ENCODE results near the gene GTSF1L.

GTSF1L gene

GRCh38 chr20:43726811-43727338 is at the start of gene GTSF1L:
GTSF1L (minus strand) TSS chr20:43727002; CDS start chr20:43726694, 308 bp downstream.
- Histone ChIP-seq H3K4me1 (ENCODE audit: control insufficient read depth, insufficient read depth, low read length) (no peaks in the 10 kb centered on the region; the same call in 1 of the 2 replicates), H3K27me3 (ENCODE audit: control insufficient read depth, insufficient read depth, low read length) (no peaks in the 10 kb centered on the region), H3K9me3 (ENCODE audit: control insufficient read depth, insufficient read depth, low read length) (no peaks in the 10 kb centered on the region), H3K27ac (ENCODE audit: low read length) (no peak within 1 kb of the TSS), H3K36me3 (ENCODE audit: control insufficient read depth, insufficient read depth, low read length) (no peaks in the 10 kb centered on the region), H3K4me3 (ENCODE audit: low read length) (no peak within 1 kb of the TSS)
- WGBS (ENCODE audit: insufficient coverage, insufficient read length) = no CpG with 5 or more reads among the region's 11 CpGs
- no peak for DNase-seq (ENCODE audit: low read depth, low spot score)

- H3K27ac ChIP-seq (ENCODE audit: low read length) = no peak overlapping the region
- no peaks in the 10 kb centered on the region for H3K9me3 ChIP-seq (ENCODE audit: control insufficient read depth, insufficient read depth, low read length)
- no peak for DNase-seq (ENCODE audit: low read depth, low spot score)
- no peaks in the 10 kb centered on the region for H3K4me1 ChIP-seq (ENCODE audit: control insufficient read depth, insufficient read depth, low read length)
- no peak overlapping the region for H3K4me3 ChIP-seq (ENCODE audit: low read length)
- no peaks in the 10 kb centered on the region for H3K27me3 ChIP-seq (ENCODE audit: control insufficient read depth, insufficient read depth, low read length)
- no peaks in the 10 kb centered on the region for H3K36me3 ChIP-seq (ENCODE audit: control insufficient read depth, insufficient read depth, low read length)
- WGBS (ENCODE audit: insufficient coverage, insufficient read length) = no CpG with 5 or more reads among the region's 10 CpGs
These were observed 48.0 kb upstream of the GTSF1L start for GRCh38 chr20:43774754-43775153.

DNA sequence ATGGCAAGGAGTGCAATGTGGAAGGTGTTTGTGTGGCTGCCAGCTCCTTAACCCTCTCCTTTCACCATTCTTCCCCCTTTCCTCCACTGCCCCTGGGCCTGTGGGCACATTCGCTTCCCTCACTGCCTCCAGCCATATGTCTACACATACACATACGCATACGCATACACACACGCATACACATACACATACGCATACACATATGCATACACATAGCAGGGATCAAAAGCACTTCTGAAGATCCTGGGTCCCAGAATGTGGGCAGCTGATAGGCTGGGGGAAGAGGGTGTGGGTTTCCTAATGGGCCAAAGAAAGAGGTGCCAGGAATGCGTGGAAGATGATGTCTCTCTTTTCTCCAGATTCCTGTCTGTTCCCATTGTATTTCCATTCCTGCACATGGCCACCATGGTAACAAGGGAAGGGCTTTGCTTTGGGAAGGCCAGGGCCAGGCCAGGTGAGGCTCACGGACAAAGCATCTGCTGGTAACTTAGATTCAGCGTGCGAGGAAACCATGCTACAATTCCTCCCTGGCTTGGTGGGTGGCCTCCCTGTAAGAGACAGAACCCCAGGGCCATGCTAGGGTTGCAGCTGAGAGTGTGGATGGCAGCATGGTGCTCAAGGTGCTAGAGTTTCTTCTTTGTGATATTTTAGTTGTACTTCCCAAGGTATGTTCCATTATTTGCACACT is 44.8 kb upstream of the GTSF1L start:
- Histone ChIP-seq H3K36me3 (ENCODE audit: control insufficient read depth, insufficient read depth, low read length) (no peaks in the 10 kb centered on the region), H3K4me1 (ENCODE audit: control insufficient read depth, insufficient read depth, low read length) (no peaks in the 10 kb centered on the region), H3K27me3 (ENCODE audit: control insufficient read depth, insufficient read depth, low read length) (no peaks in the 10 kb centered on the region), H3K27ac (ENCODE audit: low read length) (no peak overlapping the region), H3K9me3 (ENCODE audit: control insufficient read depth, insufficient read depth, low read length) (no peaks in the 10 kb centered on the region), H3K4me3 (ENCODE audit: low read length) (no peak overlapping the region)
- no peak for DNase-seq (ENCODE audit: low read depth, low spot score)
- no CpG with 5 or more reads among the region's 9 CpGs for WGBS (ENCODE audit: insufficient coverage, insufficient read length)

- Histone ChIP-seq H3K27ac (ENCODE audit: low read length) (no peak overlapping the region), H3K4me3 (ENCODE audit: low read length) (no peak overlapping the region), H3K36me3 (ENCODE audit: control insufficient read depth, insufficient read depth, low read length) (no peaks in the 10 kb centered on the region), H3K9me3 (ENCODE audit: control insufficient read depth, insufficient read depth, low read length) (no peaks in the 10 kb centered on the region), H3K4me1 (ENCODE audit: control insufficient read depth, insufficient read depth, low read length) (no peaks in the 10 kb centered on the region), H3K27me3 (ENCODE audit: control insufficient read depth, insufficient read depth, low read length) (no peaks in the 10 kb centered on the region)
- no CpG with 5 or more reads among the region's 3 CpGs for WGBS (ENCODE audit: insufficient coverage, insufficient read length)
- no peak for DNase-seq (ENCODE audit: low read depth, low spot score)
These were observed 43.5 kb upstream of the GTSF1L start for GRCh38 chr20:43770342-43770741.

- no peaks in the 10 kb centered on the region for H3K4me1 ChIP-seq (ENCODE audit: control insufficient read depth, insufficient read depth, low read length)
- no CpG with 5 or more reads among the region's 5 CpGs for whole genome bisulfite sequencing (ENCODE audit: insufficient coverage, insufficient read length)
- no peak overlapping the region for H3K4me3 ChIP-seq (ENCODE audit: low read length)
- no peak for DNase-seq (ENCODE audit: low read depth, low spot score)
- H3K9me3 ChIP-seq (ENCODE audit: control insufficient read depth, insufficient read depth, low read length) = no peaks in the 10 kb centered on the region
- no peak overlapping the region for H3K27ac ChIP-seq (ENCODE audit: low read length)
- no peaks in the 10 kb centered on the region for H3K36me3 ChIP-seq (ENCODE audit: control insufficient read depth, insufficient read depth, low read length)
- no peaks in the 10 kb centered on the region for H3K27me3 ChIP-seq (ENCODE audit: control insufficient read depth, insufficient read depth, low read length)
These were observed 41.1 kb upstream of the GTSF1L start for GRCh38 chr20:43767686-43768474.

DNA sequence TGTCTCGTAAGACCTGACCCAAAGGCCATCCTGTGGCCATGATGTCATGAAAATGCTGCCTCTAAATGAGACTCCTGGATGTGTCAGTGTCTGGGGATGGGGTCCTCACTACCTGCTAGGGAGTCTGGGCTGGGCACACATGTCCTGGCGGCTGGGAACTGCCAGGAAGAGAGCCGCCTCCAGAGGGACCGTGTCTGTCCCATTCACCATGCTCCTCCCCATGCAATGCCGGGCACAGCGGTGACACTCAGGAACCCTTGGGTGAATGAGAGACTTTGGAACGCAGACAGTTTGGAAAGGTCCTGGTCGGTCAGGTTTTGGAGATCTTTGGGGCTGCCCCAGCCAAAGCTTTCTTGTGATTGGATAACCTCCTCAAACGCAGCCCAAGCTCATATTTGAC is 40.1 kb upstream of the GTSF1L start:
- Histone ChIP-seq H3K4me1 (ENCODE audit: control insufficient read depth, insufficient read depth, low read length) (no peaks in the 10 kb centered on the region), H3K4me3 (ENCODE audit: low read length) (no peak overlapping the region), H3K36me3 (ENCODE audit: control insufficient read depth, insufficient read depth, low read length) (no peaks in the 10 kb centered on the region), H3K27ac (ENCODE audit: low read length) (no peak overlapping the region), H3K27me3 (ENCODE audit: control insufficient read depth, insufficient read depth, low read length) (no peaks in the 10 kb centered on the region), H3K9me3 (ENCODE audit: control insufficient read depth, insufficient read depth, low read length) (no peaks in the 10 kb centered on the region)
- WGBS (ENCODE audit: insufficient coverage, insufficient read length) = no CpG with 5 or more reads among the region's 9 CpGs
- no peak for DNase-seq (ENCODE audit: low read depth, low spot score)

- DNase-seq (ENCODE audit: low read depth, low spot score) = no peak
- H3K9me3 ChIP-seq (ENCODE audit: control insufficient read depth, insufficient read depth, low read length) = no peaks in the 10 kb centered on the region
- no peaks in the 10 kb centered on the region for H3K27me3 ChIP-seq (ENCODE audit: control insufficient read depth, insufficient read depth, low read length)
- H3K4me3 ChIP-seq (ENCODE audit: low read length) = no peak overlapping the region
- no CpG with 5 or more reads among the region's 6 CpGs for WGBS (ENCODE audit: insufficient coverage, insufficient read length)
- no peak overlapping the region for H3K27ac ChIP-seq (ENCODE audit: low read length)
- H3K4me1 ChIP-seq (ENCODE audit: control insufficient read depth, insufficient read depth, low read length) = no peaks in the 10 kb centered on the region
- H3K36me3 ChIP-seq (ENCODE audit: control insufficient read depth, insufficient read depth, low read length) = no peaks in the 10 kb centered on the region
These were observed 39.6 kb upstream of the GTSF1L start for GRCh38 chr20:43766385-43766784.

GRCh38 chr20:43765916-43766315 is 39.1 kb upstream of the GTSF1L start:
- WGBS (ENCODE audit: insufficient coverage, insufficient read length) = no CpG with 5 or more reads among the region's 7 CpGs

GRCh38 chr20:43762911-43763310 is 36.1 kb upstream of the GTSF1L start:
- H3K4me3 ChIP-seq (ENCODE audit: low read length) = no peak overlapping the region
- H3K9me3 ChIP-seq (ENCODE audit: control insufficient read depth, insufficient read depth, low read length) = no peaks in the 10 kb centered on the region
- H3K36me3 ChIP-seq (ENCODE audit: control insufficient read depth, insufficient read depth, low read length) = no peaks in the 10 kb centered on the region
- no CpG with 5 or more reads among the region's 7 CpGs for WGBS (ENCODE audit: insufficient coverage, insufficient read length)
- no peak overlapping the region for H3K27ac ChIP-seq (ENCODE audit: low read length)
- H3K27me3 ChIP-seq (ENCODE audit: control insufficient read depth, insufficient read depth, low read length) = no peaks in the 10 kb centered on the region
- H3K4me1 ChIP-seq (ENCODE audit: control insufficient read depth, insufficient read depth, low read length) = no peaks in the 10 kb centered on the region
- no peak for DNase-seq (ENCODE audit: low read depth, low spot score)

More at GRCh38 chr20:43765916-43766315, 39.1 kb upstream of the GTSF1L start:
- Histone ChIP-seq H3K4me3 (ENCODE audit: low read length) (no peak overlapping the region), H3K36me3 (ENCODE audit: control insufficient read depth, insufficient read depth, low read length) (no peaks in the 10 kb centered on the region), H3K9me3 (ENCODE audit: control insufficient read depth, insufficient read depth, low read length) (no peaks in the 10 kb centered on the region), H3K4me1 (ENCODE audit: control insufficient read depth, insufficient read depth, low read length) (no peaks in the 10 kb centered on the region), H3K27me3 (ENCODE audit: control insufficient read depth, insufficient read depth, low read length) (no peaks in the 10 kb centered on the region), H3K27ac (ENCODE audit: low read length) (no peak overlapping the region)
- DNase-seq (ENCODE audit: low read depth, low spot score) = no peak

DNA sequence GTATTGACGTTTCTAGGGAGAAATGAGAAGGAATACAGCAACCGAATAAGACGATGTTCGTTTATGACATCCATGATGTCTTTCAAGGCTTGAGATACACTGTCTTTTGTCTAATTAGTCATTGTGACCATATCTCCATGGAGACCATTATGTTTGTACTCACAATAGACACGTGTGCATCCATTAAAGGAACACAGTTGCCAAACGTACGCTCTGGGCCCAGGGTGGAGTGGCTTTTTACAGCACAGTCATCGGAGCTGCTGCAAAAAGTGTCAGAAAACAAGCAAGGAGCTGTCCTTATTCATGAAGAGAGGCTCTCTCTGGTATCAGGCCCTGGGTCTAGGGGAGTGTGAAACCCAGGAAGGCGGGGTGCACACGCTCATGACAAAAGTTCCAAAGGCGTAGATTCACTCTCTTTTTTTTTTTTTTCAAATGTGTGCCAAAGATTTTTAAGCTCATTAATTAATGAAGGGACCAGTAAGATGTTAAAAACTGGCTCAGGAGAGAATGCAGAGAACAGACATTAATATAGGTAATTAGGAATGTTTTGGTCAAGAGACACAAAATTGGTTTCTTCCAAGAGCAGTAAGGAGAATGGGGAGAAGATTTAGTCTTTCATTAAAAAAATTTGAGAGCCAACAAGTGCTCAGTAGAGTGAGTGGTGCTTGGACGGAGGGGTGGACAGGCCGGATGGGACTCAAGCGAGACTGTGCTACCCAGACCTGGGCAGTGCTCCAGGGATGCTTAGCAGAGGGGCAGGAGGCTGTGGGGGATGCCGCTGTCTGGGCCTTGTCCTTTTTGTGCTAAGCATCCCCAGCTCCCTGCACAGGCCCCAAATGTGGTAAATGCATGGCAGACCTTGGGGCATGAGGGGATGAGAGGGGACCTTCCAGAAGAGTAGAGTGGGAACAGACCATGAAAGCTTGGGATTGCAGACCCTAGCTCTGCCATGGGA is 34.9 kb upstream of the GTSF1L start:
- no peak for DNase-seq (ENCODE audit: low read depth, low spot score)

More for the DNA sequence above, 34.9 kb upstream of the GTSF1L start:
- H3K36me3 ChIP-seq (ENCODE audit: control insufficient read depth, insufficient read depth, low read length) = no peaks in the 10 kb centered on the region
- no peaks in the 10 kb centered on the region for H3K27me3 ChIP-seq (ENCODE audit: control insufficient read depth, insufficient read depth, low read length)
- no peak overlapping the region for H3K4me3 ChIP-seq (ENCODE audit: low read length)
- no peaks in the 10 kb centered on the region for H3K4me1 ChIP-seq (ENCODE audit: control insufficient read depth, insufficient read depth, low read length)
- no CpG with 5 or more reads among the region's 15 CpGs for WGBS (ENCODE audit: insufficient coverage, insufficient read length)
- no peak overlapping the region for H3K27ac ChIP-seq (ENCODE audit: low read length)
- no peaks in the 10 kb centered on the region for H3K9me3 ChIP-seq (ENCODE audit: control insufficient read depth, insufficient read depth, low read length)
